GM21447 (cell line): ENCODE data around the gene SLC7A7.
A peak's percentile ranks its signal among the peaks of the same experiment; 100 is the strongest.
"Not testable (repeated sequence)": the region's sequence is repeated elsewhere in the genome, so short reads cannot be mapped to it uniquely, and the experiment has no call there.

Source experiments
- ATAC-seq: cut with Tn5 transposase; IDR thresholded peaks from one replicate; pipeline ENCODE4 v1.9.1; 2021; ENCODE audit not compliant: unreplicated experiment

The SLC7A7 gene

DNA sequence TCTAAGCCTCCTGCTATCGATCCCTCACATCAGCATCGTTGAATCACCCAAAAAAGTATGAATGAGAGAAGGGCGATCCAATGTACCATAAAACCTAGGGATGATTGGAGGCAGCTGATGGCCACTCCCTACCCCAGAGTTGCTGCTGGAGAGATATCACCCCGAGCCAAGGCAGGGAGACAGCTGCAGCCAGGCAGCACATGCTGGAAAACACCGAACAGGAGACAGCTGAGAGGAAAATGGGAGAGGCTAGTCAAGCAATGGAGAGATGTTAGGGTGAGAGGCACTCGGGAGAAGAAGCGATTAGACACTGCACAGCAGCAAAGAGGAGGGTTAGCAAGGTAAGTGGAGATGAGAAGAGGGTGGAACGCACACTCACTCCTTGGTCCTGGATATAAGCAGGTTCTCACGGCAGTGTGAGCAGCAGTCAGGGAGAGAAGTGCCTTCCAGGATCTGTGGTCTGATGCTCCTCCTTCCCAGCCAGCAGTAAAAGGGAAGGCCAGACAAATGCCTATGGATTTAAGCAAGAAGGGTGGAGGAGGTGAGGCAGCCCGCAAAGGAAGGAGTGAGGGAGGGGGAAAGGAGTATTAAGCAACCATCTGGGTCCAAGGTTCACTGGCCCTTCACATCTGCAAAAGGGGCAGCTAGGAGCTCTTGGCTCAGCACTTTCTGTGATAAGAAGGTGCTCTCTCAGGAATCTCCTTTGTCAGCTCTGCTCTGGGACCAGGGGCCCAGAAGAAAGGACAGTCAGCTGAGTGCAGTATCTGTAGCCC, at the start of gene SLC7A7:
Gene SLC7A7 (minus strand): TSS at position 495 of the 773 bp plus-strand sequence. CDS start 2,037 bp downstream, outside the sequence.
- no peak for ATAC-seq

DNA sequence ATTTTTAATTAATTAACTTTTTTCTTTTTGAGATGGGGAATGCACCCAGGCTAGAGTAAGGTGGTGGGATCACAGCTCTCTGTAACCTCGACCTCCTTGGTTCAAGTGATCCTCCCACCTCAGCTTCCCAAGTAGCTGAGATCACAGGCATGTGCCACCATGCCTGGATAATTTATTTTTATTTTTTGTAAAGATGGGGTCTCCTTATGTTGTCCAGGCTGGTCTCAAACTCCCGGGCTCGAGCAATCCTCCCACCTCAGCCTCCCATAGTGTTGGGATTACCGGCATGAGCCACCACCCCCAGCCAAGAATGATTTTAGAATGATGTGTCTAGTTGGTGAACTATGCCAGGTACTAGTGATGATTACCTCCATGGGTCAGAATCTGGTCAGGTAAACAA, 49.7 kb upstream of the SLC7A7 start:
- no peak for ATAC-seq

DNA sequence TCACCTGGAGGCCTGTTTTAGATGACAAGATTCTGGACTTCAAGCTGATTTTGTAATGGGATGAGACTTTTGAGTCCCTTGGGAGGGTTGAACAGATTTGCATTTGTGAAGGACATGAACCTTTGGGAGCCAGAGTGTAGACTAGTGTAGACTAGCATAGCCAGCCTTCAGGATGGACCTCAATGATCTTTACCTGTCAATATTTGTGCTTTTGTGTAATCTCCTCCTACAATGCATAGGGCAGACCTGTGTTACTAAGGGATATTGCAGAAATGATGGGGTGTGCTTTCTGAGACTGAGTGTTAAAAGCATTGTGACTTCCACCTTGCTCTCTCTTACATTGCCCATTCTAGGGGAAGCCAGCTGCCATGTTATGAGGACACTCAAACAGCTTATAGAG, 46.4 kb upstream of the SLC7A7 start:
- ATAC-seq: no peak

DNA sequence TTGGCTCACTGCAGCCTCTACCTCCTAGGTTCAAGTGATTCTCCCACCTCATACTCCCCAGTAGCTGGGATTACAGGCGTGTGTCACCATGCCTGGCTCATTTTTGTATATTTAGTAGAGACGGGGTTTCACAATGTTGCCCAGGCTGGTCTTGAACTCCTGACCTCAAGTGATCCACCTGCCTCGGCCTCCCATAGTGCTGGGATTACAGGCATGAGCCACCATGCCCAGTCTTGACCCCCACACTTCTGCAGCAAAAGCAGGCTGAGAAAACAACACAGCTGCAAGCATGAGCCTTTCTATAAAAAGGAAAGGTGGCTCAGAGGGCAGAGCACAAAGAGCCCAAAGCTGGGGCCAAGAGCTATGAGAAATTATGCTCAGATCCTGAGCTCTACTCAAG, 45.1 kb upstream of the SLC7A7 start:
- ATAC-seq: not testable (repeated sequence)

DNA sequence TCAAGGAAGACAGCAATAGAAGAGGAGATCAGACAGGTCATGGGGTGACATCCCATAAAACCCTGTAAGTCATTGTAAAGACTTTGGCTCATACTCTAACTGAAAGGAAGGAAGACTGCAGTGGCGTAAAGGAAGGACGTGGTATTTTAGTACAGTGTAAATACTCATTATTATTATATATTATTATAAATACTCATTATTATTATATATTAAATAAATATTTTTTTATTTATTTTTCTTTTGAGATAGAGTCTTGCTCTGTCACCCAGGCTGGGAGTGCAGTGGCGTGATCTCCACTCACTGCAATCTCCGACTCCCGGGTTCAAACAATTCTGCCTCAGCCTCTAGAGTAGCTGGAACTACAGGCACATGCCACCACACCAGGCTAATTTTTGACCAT, 41.2 kb upstream of the SLC7A7 start:
- no peak for ATAC-seq

DNA sequence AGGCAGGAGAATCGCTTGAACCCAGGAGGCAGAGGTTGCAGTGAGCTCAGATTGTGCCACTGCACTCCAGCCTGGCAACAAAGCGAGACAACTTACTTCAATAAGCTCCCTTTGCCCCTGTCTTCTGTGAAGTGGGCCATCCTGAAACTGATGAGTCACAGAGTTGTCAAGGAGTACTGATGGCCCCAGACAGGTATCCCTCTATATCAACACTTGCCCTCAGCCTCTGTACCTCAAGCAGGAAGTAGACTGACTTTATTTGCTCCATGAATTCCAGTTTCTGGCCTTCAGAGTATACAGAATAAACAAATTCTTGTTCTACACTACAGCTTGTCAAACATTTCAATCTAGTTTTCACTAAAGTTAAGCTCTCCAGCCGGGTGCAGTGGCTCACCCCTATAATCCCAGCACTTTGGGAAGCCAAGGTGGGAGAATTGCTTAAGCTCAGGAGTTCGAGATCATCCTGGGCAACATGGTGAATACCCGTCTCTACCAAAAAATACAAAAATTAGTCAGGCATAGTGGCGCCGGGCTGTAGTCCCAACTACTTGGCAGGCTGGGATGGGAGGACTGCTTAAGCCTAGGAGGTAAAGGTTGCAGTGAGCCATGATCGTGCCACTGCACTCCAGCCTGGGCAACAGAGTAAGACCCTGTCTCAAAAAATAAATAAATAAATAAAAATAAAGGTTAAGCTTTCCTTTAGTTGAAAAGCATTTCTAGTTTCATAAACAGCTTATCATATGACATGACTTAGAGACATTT, 39.9 kb upstream of the SLC7A7 start:
- no peak for ATAC-seq

DNA sequence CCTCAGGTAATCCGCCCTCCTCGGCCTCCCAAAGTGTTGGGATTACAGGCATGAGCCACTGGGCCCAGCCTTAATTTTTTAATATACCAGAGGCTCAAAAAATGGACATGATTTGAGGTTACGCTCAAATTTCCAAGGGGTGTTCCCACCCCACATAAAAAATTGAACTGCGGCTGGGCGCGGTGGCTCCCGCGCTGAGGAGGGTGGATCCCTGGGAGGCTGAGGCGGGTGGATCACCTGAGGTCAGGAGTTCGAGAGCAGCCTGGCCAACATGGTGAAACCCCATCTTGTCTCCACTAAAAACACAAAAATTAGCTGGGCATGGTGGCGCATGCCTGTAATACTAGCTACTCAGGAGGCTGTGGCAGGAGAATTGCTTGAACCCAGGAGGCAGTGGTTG, 39.1 kb upstream of the SLC7A7 start:
- not testable (repeated sequence) for ATAC-seq

DNA sequence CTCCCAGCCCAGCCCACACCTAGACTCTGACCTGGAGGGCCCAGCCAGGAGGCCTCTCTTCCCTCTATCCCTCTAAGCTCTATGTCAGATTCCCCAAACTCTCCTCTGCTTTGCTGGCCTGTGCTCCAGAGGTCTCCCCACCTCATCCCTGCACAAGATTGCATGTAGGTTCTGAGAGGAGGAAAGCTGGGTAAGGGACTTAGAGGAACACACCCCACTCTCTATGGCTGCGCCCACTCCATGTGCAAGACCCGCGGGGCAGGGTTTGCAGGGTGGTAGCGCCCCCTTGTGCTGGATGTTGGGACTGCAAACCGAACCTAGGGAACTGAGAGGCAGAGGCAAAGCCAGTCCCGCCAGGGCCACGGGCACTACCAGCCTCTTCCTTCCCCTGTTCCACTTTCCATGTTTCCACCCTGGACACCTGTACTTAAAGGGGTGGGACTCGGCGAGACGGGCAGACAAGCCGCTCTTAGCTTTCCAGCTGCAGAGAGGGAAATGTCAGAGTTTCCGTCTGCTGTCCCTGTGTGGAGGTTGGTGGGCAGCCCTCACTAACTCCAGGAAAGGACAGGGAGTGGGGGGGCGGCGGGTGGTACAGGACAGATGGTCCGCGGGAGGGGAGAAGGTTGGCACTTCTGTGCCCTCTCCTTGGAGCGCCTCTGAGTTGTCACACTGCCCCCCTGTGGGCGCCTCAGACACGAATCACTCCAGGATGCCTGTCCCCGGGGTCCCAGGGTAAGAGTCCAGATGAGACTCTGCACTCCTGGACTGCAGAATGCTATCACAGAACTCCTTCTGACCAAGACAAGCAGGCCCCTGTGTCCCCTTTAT, 37.9 kb upstream of the SLC7A7 start:
- peak; percentile 76 for ATAC-seq

DNA sequence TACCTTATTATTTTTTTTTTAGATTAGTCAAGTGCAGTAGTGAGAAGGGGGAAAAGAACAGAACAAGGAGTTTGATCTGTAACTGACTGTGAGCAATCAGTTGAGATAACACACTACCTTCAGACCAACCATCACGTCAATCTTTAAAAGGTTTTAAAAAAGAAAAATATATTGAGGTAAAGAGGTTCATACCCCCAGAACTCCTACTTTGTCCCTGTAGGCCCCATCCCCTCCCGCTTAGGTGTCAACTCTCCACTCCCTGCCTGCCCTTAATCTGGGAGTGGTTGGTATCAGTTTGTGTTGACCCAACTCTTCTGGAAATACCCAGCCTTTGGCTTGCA, 37.3 kb upstream of the SLC7A7 start:
- ATAC-seq: no peak

DNA sequence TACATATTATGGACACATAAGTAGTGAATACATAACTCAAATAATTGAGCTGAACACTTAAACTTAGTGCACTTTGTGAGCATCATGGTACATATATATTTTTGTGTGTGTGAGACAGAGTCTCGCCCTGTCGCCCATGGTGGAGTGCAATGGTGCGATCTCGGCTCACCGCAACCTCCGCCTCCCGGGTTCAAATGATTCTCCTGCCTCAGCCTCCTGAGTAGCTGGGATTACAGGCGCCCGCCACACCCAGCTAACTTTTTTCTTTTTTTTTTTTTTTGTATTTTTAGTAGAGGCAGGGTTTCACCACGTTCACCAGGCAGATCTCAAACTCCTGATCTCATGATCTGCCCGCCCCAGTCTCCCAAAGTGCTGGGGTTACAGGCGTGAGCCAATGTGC, 36.9 kb upstream of the SLC7A7 start:
- ATAC-seq: not testable (repeated sequence)

DNA sequence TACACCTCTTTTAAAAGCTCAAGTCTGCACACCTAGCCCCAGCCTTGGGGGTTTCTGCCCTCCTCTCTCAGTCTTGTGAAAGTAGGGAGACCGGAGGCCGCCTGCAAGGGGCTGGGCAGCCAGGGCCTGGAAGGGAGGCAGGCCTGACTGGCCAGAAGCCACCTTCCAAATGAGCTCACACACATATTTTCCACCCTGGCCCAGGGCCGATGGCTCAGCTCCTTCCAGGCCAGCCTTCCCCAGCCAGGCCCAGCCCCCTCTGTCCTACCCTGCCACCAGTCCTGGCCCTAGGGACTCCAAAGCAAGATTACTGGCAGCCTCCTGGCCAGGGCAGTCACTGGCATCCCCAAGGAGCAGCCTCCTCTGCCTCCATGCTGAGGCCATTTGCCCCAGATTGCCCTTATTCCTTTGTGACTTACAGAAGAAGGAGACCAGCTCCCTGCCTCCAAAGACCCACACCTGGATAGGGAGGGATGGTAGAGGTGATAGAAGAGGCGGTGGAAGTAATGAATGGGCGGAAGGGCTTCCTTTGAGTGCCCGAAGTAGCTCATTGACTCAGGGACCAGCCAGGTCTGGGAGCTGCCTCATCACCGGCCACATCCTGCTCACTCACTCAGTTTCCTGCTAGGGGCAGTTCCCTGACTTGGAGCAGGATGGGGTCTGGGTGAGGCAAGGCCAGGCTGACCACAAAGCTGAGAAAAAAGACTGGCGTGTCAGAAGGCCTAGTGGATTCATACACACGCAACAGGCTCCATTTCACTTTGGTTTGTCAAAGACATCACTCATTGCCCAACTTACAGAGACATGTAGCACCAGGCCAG, 35.9 kb upstream of the SLC7A7 start:
- ATAC-seq: no peak

DNA sequence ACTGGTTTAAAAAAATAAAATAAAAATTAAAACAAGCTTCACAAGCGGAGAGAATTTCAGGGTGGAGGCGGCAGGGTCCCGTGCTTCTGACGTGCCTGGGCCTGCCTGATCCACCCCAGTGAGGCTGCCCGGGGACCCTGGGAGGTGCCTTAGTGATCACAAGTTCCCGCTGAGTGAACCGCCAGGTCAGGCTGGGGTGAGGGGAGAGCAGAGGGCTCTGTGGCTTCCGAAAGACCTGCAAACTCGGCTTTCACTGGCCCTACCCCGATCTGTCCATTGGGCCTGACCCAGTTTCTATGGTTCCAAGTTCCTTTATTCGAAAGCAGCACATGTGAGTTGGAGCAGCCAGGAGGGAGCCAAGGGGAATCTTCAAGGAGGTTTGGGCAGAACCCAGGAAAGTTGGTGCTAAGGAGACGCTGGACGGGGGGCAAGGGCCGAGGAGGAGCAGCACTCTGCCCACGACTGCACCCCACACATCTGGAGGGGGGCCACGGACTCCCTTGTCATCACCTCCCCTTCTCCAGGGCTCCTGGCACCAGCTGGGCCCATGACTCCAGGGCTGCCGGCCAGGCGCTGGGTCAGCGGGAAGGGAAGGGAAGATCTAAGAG, 34.1 kb upstream of the SLC7A7 start:
- no peak for ATAC-seq

DNA sequence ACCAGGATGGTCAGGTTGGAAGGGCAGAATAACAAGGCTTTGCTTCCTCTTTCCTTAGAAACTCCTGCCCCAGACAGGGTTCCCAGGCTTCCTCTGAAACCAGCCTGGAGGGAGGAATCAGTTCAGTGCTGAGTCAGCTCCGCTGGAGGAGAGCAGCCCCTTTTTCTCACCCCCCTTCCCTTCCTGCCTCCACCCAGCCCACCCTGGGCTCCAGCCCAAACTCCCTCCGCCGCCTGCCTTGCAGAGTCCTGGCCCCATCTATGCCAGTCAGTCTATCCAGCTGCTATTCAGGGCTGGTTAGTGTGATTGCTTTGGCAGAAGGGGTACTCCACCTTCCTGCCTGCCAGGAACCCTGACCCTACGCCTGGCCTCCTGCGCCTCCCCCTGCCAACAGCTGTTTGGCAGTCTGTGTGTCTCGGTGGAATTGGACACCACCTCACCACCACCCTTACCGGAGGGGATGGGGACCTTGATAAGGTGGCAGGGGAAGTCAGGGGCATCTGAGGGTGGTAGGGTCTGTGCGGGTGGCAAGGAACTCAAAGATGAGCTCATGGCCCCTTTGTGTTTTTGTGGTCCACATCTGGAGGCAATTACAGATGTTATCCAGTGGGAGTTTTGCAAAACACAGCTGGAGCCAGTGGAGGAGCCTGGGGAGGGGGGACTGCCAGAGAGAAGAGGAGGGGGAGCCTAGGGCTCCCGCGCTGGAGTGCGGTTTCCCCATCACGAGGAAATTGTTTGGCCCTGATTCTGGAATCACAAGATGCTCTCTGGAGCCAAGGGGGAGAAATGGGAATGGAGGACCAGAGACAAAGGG, 33.3 kb upstream of the SLC7A7 start:
- no peak for ATAC-seq

DNA sequence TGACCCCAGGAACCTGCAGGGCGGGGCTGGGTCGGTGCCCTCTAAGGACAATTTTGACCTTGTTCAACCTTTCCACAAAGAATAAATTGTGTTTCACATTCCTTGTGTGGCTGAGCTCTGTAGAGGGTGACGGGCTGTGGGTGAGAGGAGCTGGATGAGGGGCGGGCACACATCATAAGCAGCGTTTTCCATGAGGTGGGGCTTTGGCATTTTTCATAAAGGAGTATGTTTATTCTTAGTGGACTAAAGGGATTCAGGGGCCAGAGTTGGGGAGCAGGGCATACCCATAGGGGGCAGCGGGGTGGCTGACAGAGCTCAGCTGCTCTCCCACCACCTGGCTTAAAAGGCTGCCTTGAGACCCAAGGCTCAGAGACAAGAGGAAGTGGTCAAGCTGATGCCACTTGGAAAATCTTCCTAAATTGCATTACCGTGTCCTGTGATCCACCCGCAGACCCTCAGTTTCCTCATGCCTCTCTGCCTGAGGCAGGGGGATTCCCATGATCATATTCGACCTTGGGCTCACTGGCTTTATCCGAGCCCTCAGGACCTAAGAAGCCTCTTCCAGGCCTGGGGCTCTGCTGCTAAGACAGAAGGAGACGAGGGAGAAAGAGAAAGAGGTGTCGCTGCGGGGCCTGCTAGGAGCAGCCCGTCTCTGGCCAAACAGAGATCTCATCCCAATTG, 32.6 kb upstream of the SLC7A7 start:
- ATAC-seq: no peak

DNA sequence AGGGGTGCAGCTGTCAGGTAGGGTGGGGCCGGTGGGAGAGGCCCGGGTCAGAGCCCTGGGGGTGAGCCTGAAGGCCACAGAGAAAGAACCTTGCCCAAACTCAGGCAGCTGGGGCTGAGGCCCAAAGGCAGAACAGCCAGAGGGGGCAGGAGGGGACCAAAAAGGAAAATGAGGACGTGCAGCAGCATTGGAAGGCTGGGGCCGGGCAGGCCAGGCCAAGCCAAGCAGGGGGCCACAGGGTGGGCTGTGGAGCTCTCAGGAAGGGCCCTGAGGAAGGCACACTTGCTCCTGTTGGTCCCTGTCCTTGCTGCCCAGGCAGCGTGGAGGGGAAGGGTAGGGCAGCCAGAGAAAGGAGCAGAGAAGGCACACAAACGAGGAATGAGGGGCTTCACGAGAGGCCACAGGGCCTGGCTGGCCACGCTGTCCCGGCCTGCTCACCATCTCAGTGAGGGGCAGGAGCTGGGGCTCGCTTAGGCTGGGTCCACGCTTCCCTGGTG, 31.6 kb upstream of the SLC7A7 start:
- ATAC-seq: no peak

DNA sequence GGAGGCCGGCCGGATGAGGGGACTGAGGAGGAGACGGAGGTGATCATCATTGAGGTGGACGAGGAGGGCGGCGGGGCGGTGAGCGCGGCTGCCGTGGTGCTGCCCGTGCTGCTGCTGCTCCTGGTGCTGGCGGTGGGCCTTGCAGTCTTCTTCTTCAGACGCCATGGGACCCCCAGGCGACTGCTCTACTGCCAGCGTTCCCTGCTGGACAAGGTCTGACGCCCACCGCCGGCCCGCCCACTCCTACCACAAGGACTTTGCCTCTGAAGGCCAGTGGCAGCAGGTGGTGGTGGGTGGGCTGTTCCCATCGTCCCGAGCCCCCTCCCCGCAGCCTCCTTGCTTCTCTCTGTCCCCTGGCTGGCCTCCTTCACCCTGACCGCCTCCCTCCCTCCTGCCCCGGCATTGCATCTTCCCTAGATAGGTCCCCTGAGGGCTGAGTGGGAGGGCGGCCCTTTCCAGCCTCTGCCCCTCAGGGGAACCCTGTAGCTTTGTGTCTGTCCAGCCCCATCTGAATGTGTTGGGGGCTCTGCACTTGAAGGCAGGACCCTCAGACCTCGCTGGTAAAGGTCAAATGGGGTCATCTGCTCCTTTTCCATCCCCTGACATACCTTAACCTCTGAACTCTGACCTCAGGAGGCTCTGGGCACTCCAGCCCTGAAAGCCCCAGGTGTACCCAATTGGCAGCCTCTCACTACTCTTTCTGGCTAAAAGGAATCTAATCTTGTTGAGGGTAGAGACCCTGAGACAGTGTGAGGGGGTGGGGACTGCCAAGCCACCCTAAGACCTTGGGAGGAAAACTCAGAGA, 30.8 kb upstream of the SLC7A7 start:
- no peak for ATAC-seq

DNA sequence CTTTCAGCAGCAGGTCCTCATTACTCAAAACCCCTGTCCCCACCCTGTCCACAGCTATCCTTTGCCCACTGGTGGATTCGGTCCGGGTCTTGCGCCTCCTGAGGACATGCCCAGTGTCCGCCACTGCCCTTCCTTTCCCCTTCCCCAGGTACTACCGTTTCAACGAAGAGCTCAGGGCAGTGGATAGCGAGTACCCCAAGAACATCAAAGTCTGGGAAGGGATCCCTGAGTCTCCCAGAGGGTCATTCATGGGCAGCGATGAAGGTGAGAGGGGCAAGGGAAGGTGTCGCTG, 29.8 kb upstream of the SLC7A7 start:
- no peak for ATAC-seq
